HEK293 (cell line): ENCODE results near the gene MPC1L.

ENCODE experiments used
- CTCF ChIA-PET: fragments of 350-600 bp; formaldehyde crosslinking; extraction: SDS; loops from one replicate; lab custom pipeline; 2021; ENCODE audit warnings: antibody characterized with exemption; lab: Yijun Ruan, JAX
- POLR2A ChIA-PET: fragments of 300-600 bp; formaldehyde crosslinking; extraction: SDS; loops from one replicate; lab custom pipeline; 2020; ENCODE audit warnings: antibody characterized with exemption, inconsistent platforms; lab: Yijun Ruan, JAX
- H3K27ac ChIP-seq: fragments of 200-500 bp; sonication (Bioruptor generic); 2 replicates; pipeline ENCODE4 v1.5.1; 2014; ENCODE audit warnings: low read depth, low read length, control low read depth, inconsistent platforms; ENCODE audit errors: extremely low read depth
- H3K36me3 ChIP-seq, 2 experiments: fragments of 200-500 bp in 1 of 2; sonication (Bioruptor generic) in 1 of 2; 1 replicate in 1 of 2; 2 replicates in 1 of 2; pipeline ENCODE4 v1.5.1; 2014 to 2017; ENCODE audit warnings: inconsistent platforms in 2 of 2, low read length in 2 of 2; ENCODE audit not compliant: control insufficient read depth in 2 of 2, insufficient read depth in 1 of 2
- H3K4me1 ChIP-seq: fragments of 200-500 bp; sonication (Bioruptor generic); 2 replicates; pipeline ENCODE4 v1.5.1; 2014; ENCODE audit warnings: mild to moderate bottlenecking, low read length, inconsistent platforms; ENCODE audit not compliant: control insufficient read depth, insufficient read depth
- H3K4me3 ChIP-seq: 2 replicates; pipeline ENCODE4 v1.5.1; 2011; ENCODE audit warnings: low read depth, mild to moderate bottlenecking, control low read depth, low read length, moderate library complexity
- H3K9me3 ChIP-seq: fragments of 200-500 bp; sonication (Bioruptor generic); 2 replicates; pipeline ENCODE4 v1.5.1; 2014; ENCODE audit warnings: low read depth, low read length, inconsistent platforms; ENCODE audit not compliant: control insufficient read depth, insufficient read depth
- SCRT2 ChIP-seq: fragments of 450-650 bp; formaldehyde crosslinking; IDR thresholded peaks from 2 replicates; pipeline ENCODE4 v1.5.1; 2016; ENCODE audit warnings: missing biosample characterization, missing genetic modification characterization
- ZFHX2 ChIP-seq: fragments of 450-650 bp; formaldehyde crosslinking; conservative IDR thresholded peaks from 2 replicates; pipeline ENCODE4 v1.5.1; 2016; ENCODE audit warnings: missing biosample characterization, missing genetic modification characterization
- ZNF133 ChIP-seq: fragments of 450-650 bp; formaldehyde crosslinking; IDR thresholded peaks from 2 replicates; pipeline ENCODE4 v1.5.1; 2016; ENCODE audit warnings: missing biosample characterization, missing genetic modification characterization
- ZNF16 ChIP-seq: fragments of 450-650 bp; formaldehyde crosslinking; IDR thresholded peaks from 2 replicates; pipeline ENCODE4 v1.5.1; 2016; ENCODE audit warnings: low read depth, missing biosample characterization, missing genetic modification characterization
- ZNF221 ChIP-seq: fragments of 450-650 bp; formaldehyde crosslinking; IDR thresholded peaks from 2 replicates; pipeline ENCODE4 v1.5.1; 2017; ENCODE audit warnings: missing biosample characterization, missing genetic modification characterization, borderline replicate concordance
- ZNF24 ChIP-seq: fragments of 450-650 bp; formaldehyde crosslinking; IDR thresholded peaks from 2 replicates; pipeline ENCODE4 v1.5.1; 2016; ENCODE audit warnings: missing biosample characterization, missing genetic modification characterization
- ZNF274 ChIP-seq, 2 experiments: fragments of 200-500 bp in 1 of 2; fragments of 450-650 bp in 1 of 2; sonication (Bioruptor generic) in 1 of 2; formaldehyde crosslinking in 1 of 2; IDR thresholded peaks; 2 replicates each; pipeline versions ENCODE4 v1.5.1 to v1.6.1; 2014 to 2016; ENCODE audit warnings: borderline replicate concordance in 1 of 2, inconsistent platforms in 1 of 2, low read length in 1 of 2, missing biosample characterization in 1 of 2, missing genetic modification characterization in 1 of 2
- ZNF623 ChIP-seq: fragments of 450-650 bp; formaldehyde crosslinking; IDR thresholded peaks from 2 replicates; pipeline ENCODE4 v1.5.1; 2016; ENCODE audit warnings: missing biosample characterization, missing genetic modification characterization
- ZNF707 ChIP-seq: fragments of 450-650 bp; formaldehyde crosslinking; IDR thresholded peaks from 2 replicates; pipeline ENCODE4 v1.5.1; 2016; ENCODE audit warnings: missing biosample characterization, missing genetic modification characterization
- ZSCAN30 ChIP-seq: fragments of 450-650 bp; IDR thresholded peaks from 2 replicates; pipeline ENCODE4 v1.5.1; 2018; ENCODE audit warnings: missing biosample characterization, mild to moderate bottlenecking, missing genetic modification characterization, moderate library complexity
- TF ChIP-seq, protein P1 (sequence below): fragments of 450-650 bp; formaldehyde crosslinking; IDR thresholded peaks from 2 replicates; pipeline ENCODE4 v1.5.1; 2016; ENCODE audit warnings: missing biosample characterization, missing genetic modification characterization, borderline replicate concordance
- TF ChIP-seq, protein P2 (sequence below): fragments of 450-650 bp; formaldehyde crosslinking; IDR thresholded peaks from 2 replicates; pipeline ENCODE4 v1.5.1; 2016; ENCODE audit warnings: missing biosample characterization, missing genetic modification characterization
- TF ChIP-seq, protein P3 (sequence below): fragments of 450-650 bp; IDR thresholded peaks from 2 replicates; pipeline ENCODE4 v1.5.1; 2018; ENCODE audit warnings: missing biosample characterization, mild to moderate bottlenecking, missing genetic modification characterization
- TF ChIP-seq, protein P4 (sequence below): fragments of 450-650 bp; IDR thresholded peaks from 2 replicates; pipeline ENCODE4 v1.5.1; 2018; ENCODE audit warnings: missing biosample characterization, missing genetic modification characterization
- TF ChIP-seq, protein P5 (sequence below): fragments of 450-650 bp; formaldehyde crosslinking; IDR thresholded peaks from 2 replicates; pipeline ENCODE4 v1.5.1; 2017; ENCODE audit warnings: missing biosample characterization, missing genetic modification characterization

Gene MPC1L

DNA sequence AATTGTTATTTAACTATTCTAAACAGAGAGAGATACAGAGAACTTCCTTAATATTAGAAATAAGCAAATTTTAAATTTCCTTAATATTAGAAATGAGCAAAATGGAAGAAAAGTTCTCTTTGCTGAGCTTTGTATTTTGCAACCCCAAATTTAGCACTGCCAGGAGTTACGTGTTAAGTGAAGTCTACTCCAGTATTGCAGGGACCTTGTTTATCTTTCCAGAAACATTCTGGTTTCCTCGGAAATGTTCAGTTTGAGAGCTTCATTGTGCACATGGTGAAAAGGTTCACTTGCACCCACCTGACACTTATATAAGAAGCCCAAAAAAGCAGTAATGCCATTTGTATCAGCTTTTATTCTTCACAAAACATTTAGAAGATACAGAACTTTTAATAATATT lies 30.3 kb downstream of the MPC1L start (continued):
- TF ChIP-seq, protein P1, sequence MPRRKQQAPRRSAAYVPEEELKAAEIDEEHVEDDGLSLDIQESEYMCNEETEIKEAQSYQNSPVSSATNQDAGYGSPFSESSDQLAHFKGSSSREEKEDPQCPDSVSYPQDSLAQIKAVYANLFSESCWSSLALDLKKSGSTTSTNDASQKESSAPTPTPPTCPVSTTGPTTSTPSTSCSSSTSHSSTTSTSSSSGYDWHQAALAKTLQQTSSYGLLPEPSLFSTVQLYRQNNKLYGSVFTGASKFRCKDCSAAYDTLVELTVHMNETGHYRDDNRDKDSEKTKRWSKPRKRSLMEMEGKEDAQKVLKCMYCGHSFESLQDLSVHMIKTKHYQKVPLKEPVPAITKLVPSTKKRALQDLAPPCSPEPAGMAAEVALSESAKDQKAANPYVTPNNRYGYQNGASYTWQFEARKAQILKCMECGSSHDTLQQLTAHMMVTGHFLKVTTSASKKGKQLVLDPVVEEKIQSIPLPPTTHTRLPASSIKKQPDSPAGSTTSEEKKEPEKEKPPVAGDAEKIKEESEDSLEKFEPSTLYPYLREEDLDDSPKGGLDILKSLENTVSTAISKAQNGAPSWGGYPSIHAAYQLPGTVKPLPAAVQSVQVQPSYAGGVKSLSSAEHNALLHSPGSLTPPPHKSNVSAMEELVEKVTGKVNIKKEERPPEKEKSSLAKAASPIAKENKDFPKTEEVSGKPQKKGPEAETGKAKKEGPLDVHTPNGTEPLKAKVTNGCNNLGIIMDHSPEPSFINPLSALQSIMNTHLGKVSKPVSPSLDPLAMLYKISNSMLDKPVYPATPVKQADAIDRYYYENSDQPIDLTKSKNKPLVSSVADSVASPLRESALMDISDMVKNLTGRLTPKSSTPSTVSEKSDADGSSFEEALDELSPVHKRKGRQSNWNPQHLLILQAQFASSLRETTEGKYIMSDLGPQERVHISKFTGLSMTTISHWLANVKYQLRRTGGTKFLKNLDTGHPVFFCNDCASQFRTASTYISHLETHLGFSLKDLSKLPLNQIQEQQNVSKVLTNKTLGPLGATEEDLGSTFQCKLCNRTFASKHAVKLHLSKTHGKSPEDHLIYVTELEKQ (tag by site-specific recombination), result no peak
- TF ChIP-seq ZFHX2 (tag by site-specific recombination), result no peak
- TF ChIP-seq, protein P2, sequence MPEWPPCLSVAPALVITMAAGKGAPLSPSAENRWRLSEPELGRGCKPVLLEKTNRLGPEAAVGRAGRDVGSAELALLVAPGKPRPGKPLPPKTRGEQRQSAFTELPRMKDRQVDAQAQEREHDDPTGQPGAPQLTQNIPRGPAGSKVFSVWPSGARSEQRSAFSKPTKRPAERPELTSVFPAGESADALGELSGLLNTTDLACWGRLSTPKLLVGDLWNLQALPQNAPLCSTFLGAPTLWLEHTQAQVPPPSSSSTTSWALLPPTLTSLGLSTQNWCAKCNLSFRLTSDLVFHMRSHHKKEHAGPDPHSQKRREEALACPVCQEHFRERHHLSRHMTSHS (tag by site-specific recombination), result no peak
- no peak for TF ChIP-seq ZSCAN30 (tag by site-specific recombination)
- no peak for TF ChIP-seq ZNF623 (tag by site-specific recombination)
- TF ChIP-seq ZNF24 (tag by site-specific recombination), result no peak
- TF ChIP-seq, protein P3, sequence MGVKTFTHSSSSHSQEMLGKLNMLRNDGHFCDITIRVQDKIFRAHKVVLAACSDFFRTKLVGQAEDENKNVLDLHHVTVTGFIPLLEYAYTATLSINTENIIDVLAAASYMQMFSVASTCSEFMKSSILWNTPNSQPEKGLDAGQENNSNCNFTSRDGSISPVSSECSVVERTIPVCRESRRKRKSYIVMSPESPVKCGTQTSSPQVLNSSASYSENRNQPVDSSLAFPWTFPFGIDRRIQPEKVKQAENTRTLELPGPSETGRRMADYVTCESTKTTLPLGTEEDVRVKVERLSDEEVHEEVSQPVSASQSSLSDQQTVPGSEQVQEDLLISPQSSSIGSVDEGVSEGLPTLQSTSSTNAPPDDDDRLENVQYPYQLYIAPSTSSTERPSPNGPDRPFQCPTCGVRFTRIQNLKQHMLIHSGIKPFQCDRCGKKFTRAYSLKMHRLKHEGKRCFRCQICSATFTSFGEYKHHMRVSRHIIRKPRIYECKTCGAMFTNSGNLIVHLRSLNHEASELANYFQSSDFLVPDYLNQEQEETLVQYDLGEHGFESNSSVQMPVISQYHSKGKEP (tag by site-specific recombination), result no peak
- TF ChIP-seq SCRT2, result no peak

DNA sequence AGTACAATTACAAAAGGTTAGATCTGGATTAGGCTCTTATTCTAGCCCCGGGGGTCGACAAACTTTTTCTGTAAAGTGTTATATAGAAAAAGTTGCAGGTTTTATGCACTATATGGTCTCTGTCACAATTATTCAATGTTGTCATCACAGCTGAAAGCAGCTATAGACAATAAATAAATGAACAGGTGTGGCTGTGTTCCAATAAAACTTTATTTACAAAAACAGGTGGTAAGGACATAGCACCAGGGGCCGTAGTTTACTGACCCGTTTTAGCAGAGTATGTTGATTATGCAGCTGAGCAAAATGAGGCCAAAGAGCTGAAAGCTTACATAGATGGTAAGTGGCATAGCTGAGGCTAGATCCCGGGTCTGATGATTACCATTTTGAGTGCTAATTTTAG lies 37.2 kb downstream of the MPC1L start:
- TF ChIP-seq ZNF274 (IDR thresholded peaks at IDR 0.05; ENCODE audit: low read length), result no peak
- TF ChIP-seq ZNF274 (tag by site-specific recombination; IDR thresholded peaks at IDR 0.05; ENCODE audit: borderline replicate concordance), result no peak
- TF ChIP-seq ZNF133 (tag by site-specific recombination), result no peak
- no peak for TF ChIP-seq ZNF221 (tag by site-specific recombination)
- TF ChIP-seq, protein P4, sequence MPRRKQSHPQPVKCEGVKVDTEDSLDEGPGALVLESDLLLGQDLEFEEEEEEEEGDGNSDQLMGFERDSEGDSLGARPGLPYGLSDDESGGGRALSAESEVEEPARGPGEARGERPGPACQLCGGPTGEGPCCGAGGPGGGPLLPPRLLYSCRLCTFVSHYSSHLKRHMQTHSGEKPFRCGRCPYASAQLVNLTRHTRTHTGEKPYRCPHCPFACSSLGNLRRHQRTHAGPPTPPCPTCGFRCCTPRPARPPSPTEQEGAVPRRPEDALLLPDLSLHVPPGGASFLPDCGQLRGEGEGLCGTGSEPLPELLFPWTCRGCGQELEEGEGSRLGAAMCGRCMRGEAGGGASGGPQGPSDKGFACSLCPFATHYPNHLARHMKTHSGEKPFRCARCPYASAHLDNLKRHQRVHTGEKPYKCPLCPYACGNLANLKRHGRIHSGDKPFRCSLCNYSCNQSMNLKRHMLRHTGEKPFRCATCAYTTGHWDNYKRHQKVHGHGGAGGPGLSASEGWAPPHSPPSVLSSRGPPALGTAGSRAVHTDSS, result no peak
- TF ChIP-seq, protein P5, sequence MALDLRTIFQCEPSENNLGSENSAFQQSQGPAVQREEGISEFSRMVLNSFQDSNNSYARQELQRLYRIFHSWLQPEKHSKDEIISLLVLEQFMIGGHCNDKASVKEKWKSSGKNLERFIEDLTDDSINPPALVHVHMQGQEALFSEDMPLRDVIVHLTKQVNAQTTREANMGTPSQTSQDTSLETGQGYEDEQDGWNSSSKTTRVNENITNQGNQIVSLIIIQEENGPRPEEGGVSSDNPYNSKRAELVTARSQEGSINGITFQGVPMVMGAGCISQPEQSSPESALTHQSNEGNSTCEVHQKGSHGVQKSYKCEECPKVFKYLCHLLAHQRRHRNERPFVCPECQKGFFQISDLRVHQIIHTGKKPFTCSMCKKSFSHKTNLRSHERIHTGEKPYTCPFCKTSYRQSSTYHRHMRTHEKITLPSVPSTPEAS (tag by site-specific recombination), result no peak
- no peak for TF ChIP-seq ZNF16 (tag by site-specific recombination)
- no peak for TF ChIP-seq ZNF707 (tag by site-specific recombination)
- Histone ChIP-seq H3K4me3 (no peak overlapping the region), H3K9me3 (no peaks in the 10 kb centered on the region), H3K36me3 (peaks cover 70 to 78% of the 10 kb centered on the region in 2 experiments), H3K4me1 (no peaks in the 10 kb centered on the region), H3K27ac (no peak overlapping the region)
- CTCF ChIA-PET, result interaction anchor here (0.5 to 1.5 kb wide), 4 partner anchors 8 to 151 kb away, joined by 3 to 9 read pairs (median 6); no protein-coding TSS in a partner anchor
- POLR2A ChIA-PET, result no interaction called here
